Stimulated activated CD4-positive, alpha-beta T cell treated with anti-CD3 and anti-CD28 coated beads, TNF-alpha, amount 100 ng/mL, for 4 hours (primary cell): ENCODE measurements around the gene RASGRF2.

Experiments used
- DNase-seq, 3 experiments: peaks; one replicate each; pipeline ENCODE4 v3.0.0-alpha.2; 2020; ENCODE audit warnings: low read depth in 3 of 3

RASGRF2 gene

GRCh38 chr5:81204205-81204604 lies 244.0 kb downstream of the RASGRF2 start:
- no peak for DNase-seq

DNA sequence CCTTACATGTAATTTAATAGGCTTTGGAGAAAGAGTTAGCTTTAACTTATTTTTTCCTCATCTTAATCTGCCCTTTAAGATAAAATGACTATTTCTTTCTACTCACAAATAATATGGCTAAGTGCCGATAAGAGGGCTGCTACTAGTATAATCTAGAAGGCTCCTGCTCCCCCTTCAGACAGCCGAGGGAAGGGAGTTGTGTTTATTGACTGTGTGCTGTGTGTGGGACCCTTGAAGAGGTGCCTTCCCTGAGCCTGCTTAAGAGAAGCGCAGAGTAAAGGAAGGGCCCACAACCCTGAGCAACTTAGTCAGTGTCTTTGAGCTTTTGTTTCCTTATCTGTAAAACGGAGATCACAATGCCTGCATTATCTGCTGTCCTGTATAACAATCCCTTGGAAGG lies 244.9 kb downstream of the RASGRF2 start:
- no peak for DNase-seq

DNA sequence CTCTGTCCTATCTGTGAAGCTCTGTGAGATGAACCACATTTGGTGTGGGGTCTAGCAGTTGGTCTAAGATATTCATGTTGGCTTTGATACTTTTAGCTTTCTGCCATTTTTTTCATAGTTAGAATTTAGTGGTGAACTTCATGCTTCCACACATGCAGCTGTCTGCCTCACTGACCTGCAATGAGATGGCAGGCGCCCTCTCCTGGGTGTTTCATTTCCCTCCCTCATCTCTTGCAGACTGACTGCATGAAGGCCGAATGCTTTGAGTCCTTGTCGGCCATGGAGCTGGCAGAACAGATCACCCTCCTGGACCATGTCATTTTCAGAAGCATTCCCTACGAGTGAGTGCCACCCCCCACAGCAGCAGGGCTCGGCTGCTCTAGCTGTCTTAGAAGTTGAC lies 246.8 kb downstream of the RASGRF2 start:
- DNase-seq: no peak

DNA sequence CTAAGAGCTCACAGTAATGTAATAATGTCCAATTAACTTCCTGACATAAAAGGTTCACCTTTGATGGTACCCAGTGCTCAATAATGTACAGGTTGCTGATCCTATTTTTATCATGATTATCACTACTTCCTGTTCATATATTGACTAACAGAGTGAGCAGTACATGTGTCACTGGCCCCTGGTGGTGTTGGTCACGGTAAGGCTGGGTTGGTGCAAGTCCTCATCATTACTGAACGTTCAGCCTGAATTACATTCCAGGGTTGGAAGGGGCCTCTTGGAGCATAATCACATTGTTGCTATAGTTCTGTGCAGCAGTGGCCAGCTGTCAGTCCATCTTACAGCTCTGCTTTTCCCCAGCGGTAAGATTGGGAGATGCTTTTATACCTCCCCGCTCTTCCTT lies 248.7 kb downstream of the RASGRF2 start:
- DNase-seq: no peak

DNA sequence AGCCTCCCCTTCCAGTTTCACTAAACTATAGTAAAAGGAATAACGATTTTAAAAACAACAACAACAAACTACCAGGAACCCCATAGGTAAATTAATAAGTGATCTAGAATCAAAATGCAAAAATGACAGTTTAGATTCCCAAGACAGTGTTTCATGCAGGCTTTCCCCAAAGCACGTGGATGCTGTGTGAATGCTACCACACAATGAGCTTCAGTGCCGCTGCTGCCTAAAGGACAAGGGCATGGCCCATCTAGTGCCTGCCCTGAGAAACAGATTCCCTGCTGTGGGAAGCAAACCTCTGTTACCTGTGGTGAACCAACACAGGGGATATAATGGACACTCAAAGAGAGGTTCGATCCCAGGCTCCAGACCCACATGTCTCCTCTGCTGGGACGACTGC lies 249.2 kb downstream of the RASGRF2 start:
- DNase-seq: no peak

DNA sequence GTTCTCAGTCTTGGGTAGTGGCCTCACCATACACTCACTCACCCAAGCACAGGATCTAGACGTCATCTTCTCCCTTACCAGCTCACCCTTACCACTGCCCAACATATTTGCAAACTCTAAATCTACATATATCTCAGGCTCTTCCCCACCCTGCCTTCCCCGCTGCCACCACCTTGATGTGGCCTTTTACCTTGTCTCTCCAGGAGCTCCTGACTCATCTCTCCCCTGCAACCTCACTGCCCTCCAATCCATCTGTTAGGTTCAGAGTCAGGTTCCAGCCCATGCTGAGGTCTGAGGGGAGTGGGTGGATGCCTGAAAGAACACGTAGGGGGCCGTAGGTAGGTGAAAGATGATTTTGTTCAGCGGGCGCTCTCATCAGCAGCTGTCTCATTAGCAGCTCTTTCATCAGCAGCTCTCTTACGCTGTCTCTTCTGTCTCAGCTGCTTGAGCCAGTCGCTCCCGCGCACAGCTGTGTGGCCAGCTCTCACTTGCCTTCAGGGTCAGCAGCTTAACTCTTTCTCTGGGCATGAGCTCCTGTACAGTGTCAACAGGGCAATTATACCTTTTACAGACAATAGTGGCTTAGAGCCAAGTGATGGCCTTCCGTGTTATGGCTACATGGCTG lies 249.8 kb downstream of the RASGRF2 start:
- no peak for DNase-seq

GRCh38 chr5:81212211-81212751 lies 252.1 kb downstream of the RASGRF2 start:
- no peak for DNase-seq

DNA sequence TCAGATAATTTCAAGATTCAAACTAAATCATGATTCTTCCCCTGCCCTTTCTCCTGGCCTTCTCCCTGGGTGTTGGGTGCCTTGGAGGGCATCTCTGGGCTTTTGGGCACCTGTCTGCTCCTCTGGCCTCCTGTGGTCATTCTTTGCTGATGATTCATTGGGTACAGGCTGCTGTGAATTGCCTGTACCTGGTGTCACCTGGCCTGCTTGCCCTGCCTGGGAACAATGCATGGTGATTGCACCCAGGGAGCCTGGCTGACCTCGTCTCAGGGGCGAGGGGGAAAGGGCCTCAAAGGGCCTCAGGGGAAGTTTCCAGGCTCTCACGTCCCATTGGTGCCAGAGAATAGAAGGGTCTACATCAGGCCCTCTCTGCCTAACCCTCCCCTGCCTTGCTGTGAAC lies 252.9 kb downstream of the RASGRF2 start:
- no peak for DNase-seq

GRCh38 chr5:81214848-81215247 lies 254.7 kb downstream of the RASGRF2 start:
- no peak for DNase-seq

DNA sequence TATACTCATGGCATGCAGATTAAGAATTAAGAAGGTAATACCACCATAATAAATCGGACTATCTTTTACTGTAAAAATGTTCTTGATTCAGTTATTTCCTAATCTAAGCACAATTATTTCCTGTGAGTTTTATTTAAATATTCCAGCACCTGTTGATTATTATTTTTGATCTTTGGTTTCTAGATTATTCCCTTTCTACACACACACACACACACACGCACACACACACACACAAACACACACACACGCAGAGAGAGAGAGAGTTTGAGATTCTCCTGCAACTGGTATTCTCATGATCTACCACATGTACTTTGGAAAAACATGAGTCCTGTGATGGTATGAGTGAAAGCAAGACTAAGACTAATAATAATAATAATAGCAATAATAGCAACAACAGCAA lies 256.0 kb downstream of the RASGRF2 start:
- DNase-seq: no peak

GRCh38 chr5:81219389-81219788 lies 259.2 kb downstream of the RASGRF2 start:
- DNase-seq: no peak

DNA sequence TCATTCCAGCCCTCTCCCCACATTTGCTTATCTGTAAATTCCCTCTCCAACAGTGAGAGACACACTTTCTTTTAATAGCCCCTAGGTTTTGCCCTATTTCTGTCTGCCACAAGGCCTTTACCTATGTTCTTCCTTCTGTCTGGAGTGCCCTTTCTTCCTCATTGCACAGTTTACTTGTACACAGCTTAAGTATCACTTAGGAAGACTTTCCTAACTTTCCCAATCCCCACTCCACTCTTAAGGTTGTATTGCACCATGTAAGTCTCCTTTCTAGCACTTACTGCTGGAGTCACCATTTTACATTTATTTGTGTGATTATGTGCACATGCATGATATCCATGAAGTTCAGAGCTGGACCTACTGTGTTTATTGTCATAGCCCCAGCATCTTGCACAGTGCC lies 262.1 kb downstream of the RASGRF2 start:
- DNase-seq: no peak

DNA sequence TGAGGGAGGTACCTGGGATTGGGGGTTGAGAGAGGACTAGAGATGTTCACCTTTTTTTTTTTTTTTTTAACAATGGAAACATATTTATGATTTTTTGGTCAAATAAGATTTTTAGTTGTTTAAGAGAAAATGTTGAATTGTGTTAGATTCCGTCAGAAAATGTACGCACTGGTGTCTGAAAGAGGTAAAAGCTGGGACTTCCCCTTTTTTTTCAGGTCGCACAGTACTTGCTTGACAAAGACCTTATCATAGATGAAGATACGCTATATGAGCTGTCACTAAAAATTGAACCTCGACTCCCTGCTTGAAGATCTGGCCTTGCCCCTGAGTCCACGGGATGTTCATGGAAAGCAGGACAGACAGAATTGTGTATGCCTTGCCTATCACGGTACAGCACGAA lies 265.3 kb downstream of the RASGRF2 start:
- DNase-seq: no peak

GRCh38 chr5:81226286-81226685 lies 266.1 kb downstream of the RASGRF2 start:
- no peak for DNase-seq

DNA sequence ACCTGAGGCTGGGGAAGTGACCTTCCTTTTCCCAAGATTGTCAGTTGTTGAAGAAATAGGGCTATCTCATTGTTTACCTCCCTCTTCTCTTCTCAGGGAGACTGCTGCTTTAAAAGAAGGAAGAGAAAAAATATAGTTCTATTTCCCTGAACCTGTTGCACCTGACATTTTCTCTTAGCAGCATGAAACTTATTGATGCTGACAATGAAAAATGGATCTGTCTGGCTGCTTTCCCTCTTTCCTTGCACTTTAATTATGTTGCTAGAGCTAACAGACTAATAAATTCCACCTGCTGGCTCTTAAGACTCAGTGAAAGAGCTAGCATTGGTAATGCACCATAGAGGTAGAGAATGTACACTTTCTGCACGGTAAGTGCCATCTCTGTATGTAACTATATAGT lies 266.8 kb downstream of the RASGRF2 start:
- DNase-seq: no peak

DNA sequence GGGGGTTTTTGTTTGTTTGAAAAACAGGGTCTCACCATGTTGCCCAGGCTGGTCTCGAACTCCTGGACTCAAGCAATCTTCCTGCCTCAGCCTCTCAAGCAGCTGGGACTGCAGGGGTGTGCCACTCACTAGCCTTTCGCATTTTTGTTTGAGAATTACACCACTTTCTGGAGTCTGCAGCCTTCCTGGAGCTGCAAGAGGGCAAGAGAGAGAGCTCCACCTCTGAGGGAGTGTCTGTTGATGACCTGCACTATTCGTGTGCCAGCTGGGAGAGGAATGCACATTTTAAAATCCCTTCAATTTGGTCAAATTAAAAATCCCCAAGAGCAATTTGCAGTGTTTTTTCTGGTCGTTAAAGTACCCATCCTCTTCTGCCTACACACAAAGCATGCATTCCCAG lies 267.9 kb downstream of the RASGRF2 start:
- DNase-seq: no peak

DNA sequence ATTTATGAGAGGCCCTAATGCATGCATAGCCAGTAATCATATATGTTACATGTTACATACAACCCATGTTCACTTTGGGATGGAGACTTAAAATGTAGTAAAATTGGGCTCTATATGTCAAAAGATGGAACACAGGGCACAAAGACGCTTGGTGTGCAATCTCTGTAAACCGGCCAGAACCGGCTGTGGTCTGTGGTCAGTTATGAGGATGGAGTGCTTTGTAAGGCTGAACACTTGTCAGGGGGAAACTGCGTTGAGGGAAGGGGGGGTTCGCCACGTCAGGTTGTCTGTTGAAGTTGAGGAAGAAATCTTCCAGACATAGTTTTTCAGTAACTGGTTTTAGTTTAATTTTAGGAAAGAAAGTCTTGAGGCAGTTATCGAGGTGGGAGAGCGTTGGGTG lies 270.3 kb downstream of the RASGRF2 start:
- no peak for DNase-seq

DNA sequence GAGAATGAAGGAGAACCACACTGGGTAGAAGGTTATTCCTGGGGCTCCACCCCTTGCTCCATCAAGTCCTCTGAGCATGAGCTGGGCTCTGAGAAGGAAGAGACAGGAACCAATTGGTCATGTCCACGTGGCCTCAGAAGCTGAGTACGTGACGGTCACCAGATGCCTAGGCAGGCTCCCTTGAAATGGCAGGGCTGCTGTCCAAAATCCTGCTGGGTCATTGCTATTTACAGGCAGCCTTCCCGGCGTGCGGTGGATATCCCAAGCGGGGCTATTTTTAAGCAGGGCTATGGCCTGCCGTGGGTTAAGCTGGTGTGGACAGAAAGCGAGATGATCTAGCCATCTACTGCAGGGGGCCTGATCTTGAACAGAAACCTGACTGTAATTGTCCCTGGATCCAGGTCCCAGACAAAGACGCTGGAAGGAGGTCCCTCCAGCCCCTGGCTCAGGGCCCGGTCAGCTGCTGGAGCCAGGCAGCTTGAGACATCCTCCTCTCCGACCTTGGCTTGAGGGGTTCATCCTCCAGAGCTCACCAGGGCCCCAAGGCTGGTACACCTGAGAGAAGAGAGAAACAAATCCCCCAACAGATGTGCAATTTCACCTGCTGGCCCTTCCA lies 272.4 kb downstream of the RASGRF2 start:
- DNase-seq: no peak

GRCh38 chr5:81233080-81233634 lies 273.0 kb downstream of the RASGRF2 start, which contains the start of gene CKMT2:
Gene CKMT2, plus strand, starts transcription at chr5:81233322. Its CDS starts 17,811 bp downstream, at chr5:81251133.
- DNase-seq: no peak

GRCh38 chr5:81234299-81234698 lies 274.1 kb downstream of the RASGRF2 start:
- DNase-seq: no peak

DNA sequence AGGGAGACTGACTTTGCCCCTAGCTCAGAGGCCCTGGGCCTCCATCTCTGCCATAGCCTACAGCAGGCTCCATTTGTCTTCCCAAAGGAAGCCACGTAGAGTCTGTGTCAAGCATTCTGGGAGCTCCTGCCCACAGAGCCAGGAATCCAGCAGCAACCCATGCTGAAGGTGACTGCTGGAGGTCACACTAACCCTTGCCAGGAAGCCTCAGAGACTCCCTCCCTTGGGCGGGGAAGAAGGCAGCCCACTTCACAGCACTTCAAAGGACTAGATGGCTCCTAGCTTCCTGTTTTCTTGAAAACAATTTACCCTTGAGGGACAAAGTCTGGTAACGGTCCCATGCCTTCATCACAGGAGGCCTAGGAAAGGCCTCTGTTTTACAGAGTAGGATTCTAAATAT lies 274.6 kb downstream of the RASGRF2 start:
- DNase-seq: no peak

- no peak for DNase-seq
Observed at GRCh38 chr5:81235287-81236072, 275.3 kb downstream of the RASGRF2 start.
